GM19025 (cell line): ENCODE results near the gene KRTAP10-9.
"Not testable (repeated sequence)": the region's sequence is repeated elsewhere in the genome, so short reads cannot be mapped to it uniquely, and the experiment has no call there.

Experiments
- ATAC-seq: cut with Tn5 transposase; IDR thresholded peaks from one replicate; pipeline ENCODE4 v1.9.1; 2021; ENCODE audit warnings: mild to moderate bottlenecking, low read depth, moderate library complexity; ENCODE audit not compliant: unreplicated experiment

KRTAP10-9 gene

GRCh38 chr21:44613386-44614155 lies 13.3 kb upstream of the KRTAP10-9 start:
- no peak for ATAC-seq

- ATAC-seq, result no peak
These were observed 12.7 kb upstream of the KRTAP10-9 start for GRCh38 chr21:44614161-44614631.

DNA sequence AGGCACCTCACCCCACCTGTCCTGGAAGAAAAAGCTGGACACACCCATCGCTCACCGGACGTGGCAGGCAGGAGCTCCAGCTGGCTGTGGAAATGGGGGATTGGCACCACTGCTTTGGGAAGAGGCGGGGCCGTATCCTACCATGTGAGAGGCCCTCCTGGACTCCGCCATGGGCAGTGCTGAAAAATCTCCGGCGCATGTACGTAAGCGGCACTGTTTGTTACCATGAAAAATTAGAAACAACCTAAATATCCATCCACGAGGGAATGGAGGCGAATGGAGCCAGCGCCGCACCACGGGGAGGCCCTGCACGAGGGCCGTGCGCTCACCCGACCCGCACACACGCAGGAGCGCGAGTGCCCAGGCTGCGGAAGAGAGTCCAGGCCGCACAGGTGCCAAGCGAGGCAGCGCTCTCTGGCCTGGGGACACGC lies 11.9 kb upstream of the KRTAP10-9 start:
- no peak for ATAC-seq

DNA sequence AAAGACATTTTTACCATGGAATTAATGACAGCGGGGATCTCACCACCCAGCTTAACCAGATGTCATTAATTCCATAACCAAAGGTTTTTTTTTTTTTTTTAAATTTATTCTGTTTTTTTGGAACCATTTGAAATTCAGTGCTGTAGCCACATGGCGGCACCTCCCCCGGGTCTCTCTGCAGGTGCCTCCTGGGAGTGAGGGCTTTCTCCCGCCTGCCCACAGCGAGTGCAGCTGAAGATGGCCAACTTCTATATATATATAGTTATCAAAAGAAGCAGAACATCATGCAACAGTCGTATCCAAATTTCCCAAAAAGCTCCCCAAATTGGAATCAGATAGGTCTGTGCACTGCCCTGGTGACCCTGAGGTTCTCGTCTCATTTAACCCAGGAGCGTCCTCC lies 11.4 kb upstream of the KRTAP10-9 start:
- ATAC-seq, result no peak

- ATAC-seq, result no peak
These were observed 10.8 kb upstream of the KRTAP10-9 start for GRCh38 chr21:44615911-44616590.

DNA sequence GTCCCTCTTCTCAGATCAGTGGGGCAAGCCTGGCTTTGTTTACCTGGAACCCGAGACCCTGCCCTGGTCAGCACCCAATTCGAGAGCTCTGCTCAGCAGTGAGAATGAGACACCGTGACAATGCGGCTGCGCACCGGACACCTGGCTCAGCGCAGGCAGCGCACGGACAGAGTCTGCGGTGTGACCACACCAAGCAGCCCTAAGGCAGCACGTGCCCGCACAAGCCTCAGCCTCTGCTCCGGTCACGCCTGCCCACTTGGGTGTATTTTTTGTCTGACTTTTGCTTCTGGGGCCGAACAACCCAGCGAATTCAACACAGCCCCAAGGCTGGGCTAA lies 10.3 kb upstream of the KRTAP10-9 start:
- no peak for ATAC-seq

DNA sequence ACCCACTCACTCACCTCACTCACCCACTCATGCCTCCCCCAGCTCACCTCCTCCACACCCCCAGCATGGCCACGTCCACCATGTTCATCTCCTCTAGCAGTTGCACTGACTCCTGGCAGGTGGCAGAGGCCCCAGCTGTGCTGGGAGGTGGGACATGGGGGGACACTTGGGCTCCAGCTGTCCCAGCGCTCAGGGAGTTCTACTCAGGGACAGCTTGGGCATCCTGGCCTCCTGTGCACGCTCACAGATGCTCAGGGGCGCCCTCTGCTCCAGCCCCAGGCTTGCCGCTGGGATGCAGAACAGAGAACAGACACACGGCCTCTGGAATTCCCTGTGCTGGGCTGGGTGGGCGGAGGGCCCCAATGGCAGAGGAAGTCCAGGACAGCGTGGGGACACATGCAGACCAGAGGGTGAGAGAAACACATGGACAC lies 9.8 kb upstream of the KRTAP10-9 start:
- no peak for ATAC-seq

DNA sequence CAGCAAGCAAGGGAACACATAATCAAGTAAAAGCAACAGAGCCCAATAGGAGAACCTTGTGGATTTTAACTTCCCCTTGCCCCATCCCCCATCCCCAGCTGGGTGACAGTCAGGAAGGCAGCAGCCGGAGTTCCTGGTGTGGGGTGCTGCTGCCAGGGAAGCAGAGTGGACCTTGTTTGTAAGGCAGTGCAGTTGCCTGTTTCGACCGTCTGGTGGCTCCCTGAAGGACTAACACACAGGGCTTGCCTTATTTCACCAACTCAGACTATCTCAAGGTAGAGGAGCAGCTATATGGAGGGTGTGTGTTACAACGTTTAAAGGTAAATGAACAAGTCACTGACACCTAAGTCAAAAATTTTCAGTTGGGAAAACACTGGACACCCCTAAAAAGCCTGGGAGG lies 8.4 kb upstream of the KRTAP10-9 start:
- ATAC-seq, result no peak

GRCh38 chr21:44618909-44619308 lies 8.0 kb upstream of the KRTAP10-9 start:
- ATAC-seq, result no peak

- no peak for ATAC-seq
These were observed 7.0 kb upstream of the KRTAP10-9 start for GRCh38 chr21:44619886-44620285.

DNA sequence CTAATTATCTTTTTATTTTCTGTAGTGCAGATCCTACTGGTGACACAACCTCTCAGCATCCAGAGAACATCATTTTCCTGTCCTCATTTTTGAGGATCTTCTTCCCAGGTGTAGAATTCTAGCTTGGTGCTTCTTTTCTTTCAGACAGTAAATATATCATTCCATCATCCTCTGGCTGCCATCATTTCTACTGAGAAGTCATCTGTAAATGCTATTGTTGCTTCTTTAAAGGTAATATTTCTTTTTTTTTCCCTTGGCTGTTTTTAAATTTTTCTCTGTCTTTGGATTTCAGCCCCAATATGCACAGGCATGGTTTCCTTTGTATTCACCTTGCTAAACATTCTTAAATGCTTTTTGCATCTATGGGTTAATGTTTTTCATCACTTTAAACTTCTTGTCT lies 3.3 kb upstream of the KRTAP10-9 start:
- ATAC-seq, result no peak

GRCh38 chr21:44625756-44626155 lies 1.1 kb upstream of the KRTAP10-9 start:
- ATAC-seq, result no peak

- ATAC-seq, result no peak
These were observed 631 bp upstream of the KRTAP10-9 start for GRCh38 chr21:44626262-44626661.

DNA sequence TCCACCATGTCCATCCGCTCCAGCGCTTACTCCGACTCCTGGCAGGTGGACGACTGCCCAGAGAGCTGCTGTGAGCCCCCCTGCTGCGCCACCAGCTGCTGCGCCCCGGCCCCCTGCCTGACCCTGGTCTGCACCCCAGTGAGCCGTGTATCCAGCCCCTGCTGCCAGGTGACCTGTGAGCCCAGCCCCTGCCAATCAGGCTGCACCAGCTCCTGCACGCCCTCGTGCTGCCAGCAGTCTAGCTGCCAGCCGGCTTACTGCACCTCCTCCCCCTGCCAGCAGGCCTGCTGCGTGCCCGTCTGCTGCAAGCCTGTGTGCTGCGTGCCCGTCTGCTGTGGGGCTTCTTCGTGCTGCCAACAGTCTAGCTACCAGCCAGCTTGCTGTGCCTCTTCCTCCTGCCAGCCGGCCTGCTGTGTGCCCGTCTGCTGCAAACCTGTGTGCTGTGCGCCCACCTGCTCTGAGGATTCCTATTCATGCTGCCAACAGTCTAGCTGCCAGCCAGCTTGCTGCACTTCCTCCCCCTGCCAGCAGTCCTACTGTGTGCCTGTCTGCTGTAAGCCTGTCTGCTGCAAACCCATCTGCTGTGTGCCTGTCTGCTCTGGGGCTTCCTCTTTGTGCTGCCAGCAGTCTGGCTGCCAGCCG lies 409 bp downstream of the KRTAP10-9 start:
- ATAC-seq, result not testable (repeated sequence)

DNA sequence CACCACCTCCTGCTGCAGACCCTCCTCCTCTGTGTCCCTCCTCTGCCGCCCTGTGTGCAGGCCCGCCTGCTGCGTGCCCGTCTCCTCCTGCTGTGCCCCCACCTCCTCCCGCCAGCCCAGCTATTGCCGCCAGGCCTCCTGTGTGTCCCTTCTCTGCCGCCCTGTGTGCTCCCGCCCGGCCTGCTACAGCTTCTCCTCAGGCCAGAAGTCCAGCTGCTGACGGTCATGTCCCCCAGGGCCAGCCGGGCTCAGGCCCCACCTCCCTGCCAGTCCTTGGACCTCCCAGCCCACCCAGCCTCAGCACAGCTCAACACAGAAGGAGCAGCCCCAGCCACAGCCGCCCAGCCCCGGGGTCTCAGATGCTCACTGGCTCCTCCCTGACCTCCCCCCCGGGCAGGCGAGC lies 939 bp downstream of the KRTAP10-9 start:
- not testable (repeated sequence) for ATAC-seq

GRCh38 chr21:44628707-44629391 lies 2.0 kb downstream of the KRTAP10-9 start:
- no peak for ATAC-seq

DNA sequence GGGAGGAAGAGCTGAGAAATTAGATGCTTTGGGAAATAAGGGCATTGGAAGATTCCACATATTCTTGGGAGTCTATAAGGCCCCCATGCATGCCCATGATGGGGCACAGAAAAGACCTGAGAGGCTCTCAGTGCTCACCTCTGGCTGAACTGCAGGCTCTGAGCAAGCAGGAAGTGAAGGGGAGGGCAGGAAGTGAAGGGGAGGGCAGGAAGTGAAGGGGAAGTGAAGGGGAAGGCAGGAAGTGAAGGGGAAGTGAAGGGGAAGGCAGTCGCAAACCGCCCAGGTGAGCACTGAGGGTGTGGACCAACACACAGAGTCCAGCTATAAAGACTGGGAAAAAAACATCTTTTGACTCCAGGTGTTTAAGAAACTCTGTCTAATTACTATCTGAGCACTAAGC lies 3.5 kb downstream of the KRTAP10-9 start:
- ATAC-seq, result no peak

GRCh38 chr21:44632067-44632466 lies 5.2 kb downstream of the KRTAP10-9 start:
- ATAC-seq, result no peak

DNA sequence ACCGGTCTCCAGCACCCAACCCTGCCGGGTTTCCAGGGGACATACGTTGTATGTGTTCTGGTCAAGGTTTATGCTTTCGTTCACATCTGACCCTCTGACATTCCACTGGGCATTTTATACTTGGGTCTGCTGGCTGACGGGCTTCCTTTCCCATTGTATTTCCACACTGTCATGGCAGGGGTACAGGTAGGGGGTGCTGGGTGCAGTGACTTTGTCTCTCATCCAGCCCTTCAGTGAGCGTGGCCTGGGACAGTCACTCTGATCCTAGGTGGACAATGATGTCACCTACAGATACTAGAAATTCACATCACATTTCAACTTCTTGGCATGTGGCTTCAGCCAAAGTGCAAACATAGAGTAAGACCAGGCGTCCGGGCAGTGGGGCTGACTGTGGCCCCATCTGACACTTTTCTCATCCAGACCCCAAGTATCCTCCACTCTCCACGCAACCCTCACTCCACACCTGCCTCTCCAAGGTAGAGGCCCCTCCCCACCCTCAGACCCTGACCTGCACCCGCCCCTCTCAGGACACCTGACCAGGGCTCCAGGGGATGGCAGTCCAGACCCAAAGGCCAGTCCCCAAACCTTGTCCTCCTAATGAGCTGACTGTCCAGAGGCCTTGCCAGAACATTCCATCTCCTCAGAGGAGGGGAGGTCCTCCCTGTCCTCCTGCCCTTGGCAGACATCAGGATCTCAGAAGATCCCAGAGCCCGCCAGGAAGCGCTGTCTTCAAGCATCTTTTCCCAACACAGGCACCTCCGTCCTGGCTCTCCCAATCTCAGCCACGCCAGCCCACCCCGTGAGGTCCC lies 9.5 kb downstream of the KRTAP10-9 start:
- ATAC-seq, result no peak
